ENCODE results near the gene NUDT11. TPM values are rescaled to one million over a fixed set of nuclear protein-coding genes. Genes with fewer than 3 reads are reported as not detected.

Gene NUDT11
- total and polyA plus RNA-seq, 9 of the 15 experiments (the other 6 are each of a cell fraction or from before 2014, with no cell fraction given), result 0.01 to 0.19 (median 0.08) TPM; not detected in 3

DNA sequence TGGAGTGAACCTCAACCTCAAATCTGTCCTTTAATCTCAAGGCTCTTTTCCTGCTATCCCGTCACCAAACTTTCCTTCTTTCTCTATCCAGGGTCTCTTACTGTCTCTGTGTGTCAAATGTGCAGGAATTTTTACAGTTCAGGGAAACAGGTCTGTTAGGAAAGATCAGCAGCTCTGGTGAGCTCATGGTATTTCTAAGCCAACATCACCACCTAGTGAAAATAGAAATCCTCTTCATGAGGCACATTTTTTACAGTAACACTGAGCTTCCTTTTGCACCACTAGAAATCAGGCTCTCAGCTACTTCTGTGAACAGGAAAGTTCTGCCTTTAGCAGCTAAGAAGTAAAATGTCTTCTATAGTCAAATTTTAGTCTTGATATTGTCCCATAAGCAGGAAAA is 39.6 kb downstream of the NUDT11 start:
- Histone ChIP-seq H3K9me1 (ENCODE audit: control insufficient read depth, insufficient read depth, low read length) (no peaks in the 10 kb centered on the region), H3K79me2 (ENCODE audit: control insufficient read depth, insufficient read depth, low read length) (no peaks in the 10 kb centered on the region), H3K27me3 (ENCODE audit: control insufficient read depth in 2 of 2, insufficient read depth in 2 of 2, low read length in 2 of 2) (no peaks in the 10 kb centered on the region), H3K9ac (ENCODE audit: insufficient read depth in 1 of 2, low read depth in 2 of 2, low read length in 2 of 2) (no peak overlapping the region), H3K4me2 (ENCODE audit: insufficient read depth, low read length) (no peak overlapping the region), H3K4me1 (replicated peaks in 1 of 2; ENCODE audit: control insufficient read depth in 2 of 2, insufficient read depth in 2 of 2, low read length in 2 of 2) (no peaks in the 10 kb centered on the region), H2AFZ (ENCODE audit: low read depth, low read length) (no peak overlapping the region), H3K36me3 (ENCODE audit: control insufficient read depth, insufficient read depth, low read length) (no peaks in the 10 kb centered on the region), H4K20me1 (replicated peaks; ENCODE audit: control insufficient read depth, insufficient read depth, low read length) (no peaks in the 10 kb centered on the region), H3K9me3 (replicated peaks; ENCODE audit: control insufficient read depth, insufficient read depth, low read depth, low read length) (no peaks in the 10 kb centered on the region; the same call in 1 of the 2 replicates), H3K4me3 (no peak overlapping the region), H3K27ac (ENCODE audit: extremely low read depth, low read depth, low read length) (no peak overlapping the region)
- CTCF ChIA-PET (ENCODE audit: low intra/inter-chr PET ratio), result interaction anchor here (1.0 to 1.1 kb wide), 2 partner anchors 120 to 312 kb away, joined by 3 read pairs; no protein-coding TSS in a partner anchor
- no peak; the same call in 2 of the 3 replicates for ATAC-seq
- POLR2A ChIA-PET, result no interaction called here
- FAIRE-seq, result no peak
- DNase-seq (ENCODE audit: extremely low read depth in 1 of 4, low spot score in 3 of 4), result peak in 1 of 4 experiments; percentile 2
- intact Hi-C loops (cut with micrococcal nuclease), result loop anchor here (5.0 kb wide), 1 partner anchor 310 kb away; no protein-coding TSS in a partner anchor
- WGBS (ENCODE audit: insufficient coverage, low coverage, missing lambda C conversion rate), result no CpG with 5 or more reads among the region's 1 CpG
- in situ Hi-C loops (cut with MboI), result loop anchor here (25.0 kb wide), 1 partner anchor 770 kb away; no protein-coding TSS in a partner anchor
- BruUV-seq (replicated peaks), result no TSS peak
- TF ChIP-seq WHSC1 (IDR thresholded peaks at IDR 0.05; ENCODE audit: low read length) (no peak), FOXK1 (CRISPR knock-in tag; IDR thresholded peaks at IDR 0.05; ENCODE audit: borderline replicate concordance) (no peak), DNMT1 (IDR thresholded peaks at IDR 0.05) (no peak), ZC3H8 (IDR thresholded peaks at IDR 0.05) (no peak), BHLHE40 (IDR thresholded peaks at IDR 0.05; ENCODE audit: low read length) (no peak), ATF1 (CRISPR knock-in tag; IDR thresholded peaks at IDR 0.05) (no peak), ATF1 (tag; IDR thresholded peaks at IDR 0.05) (no peak), SREBF2 (CRISPR knock-in tag; IDR thresholded peaks at IDR 0.05) (no peak), MAZ (CRISPR knock-in tag; conservative IDR thresholded peaks at IDR 0.05 in 1 of 2, IDR thresholded peaks at IDR 0.05 in 1 of 2) (no peak)
- TF ChIP-seq, protein P1, sequence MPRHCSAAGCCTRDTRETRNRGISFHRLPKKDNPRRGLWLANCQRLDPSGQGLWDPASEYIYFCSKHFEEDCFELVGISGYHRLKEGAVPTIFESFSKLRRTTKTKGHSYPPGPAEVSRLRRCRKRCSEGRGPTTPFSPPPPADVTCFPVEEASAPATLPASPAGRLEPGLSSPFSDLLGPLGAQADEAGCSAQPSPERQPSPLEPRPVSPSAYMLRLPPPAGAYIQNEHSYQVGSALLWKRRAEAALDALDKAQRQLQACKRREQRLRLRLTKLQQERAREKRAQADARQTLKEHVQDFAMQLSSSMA (CRISPR knock-in tag; IDR thresholded peaks at IDR 0.05), result no peak
- TF ChIP-seq, protein P2, sequence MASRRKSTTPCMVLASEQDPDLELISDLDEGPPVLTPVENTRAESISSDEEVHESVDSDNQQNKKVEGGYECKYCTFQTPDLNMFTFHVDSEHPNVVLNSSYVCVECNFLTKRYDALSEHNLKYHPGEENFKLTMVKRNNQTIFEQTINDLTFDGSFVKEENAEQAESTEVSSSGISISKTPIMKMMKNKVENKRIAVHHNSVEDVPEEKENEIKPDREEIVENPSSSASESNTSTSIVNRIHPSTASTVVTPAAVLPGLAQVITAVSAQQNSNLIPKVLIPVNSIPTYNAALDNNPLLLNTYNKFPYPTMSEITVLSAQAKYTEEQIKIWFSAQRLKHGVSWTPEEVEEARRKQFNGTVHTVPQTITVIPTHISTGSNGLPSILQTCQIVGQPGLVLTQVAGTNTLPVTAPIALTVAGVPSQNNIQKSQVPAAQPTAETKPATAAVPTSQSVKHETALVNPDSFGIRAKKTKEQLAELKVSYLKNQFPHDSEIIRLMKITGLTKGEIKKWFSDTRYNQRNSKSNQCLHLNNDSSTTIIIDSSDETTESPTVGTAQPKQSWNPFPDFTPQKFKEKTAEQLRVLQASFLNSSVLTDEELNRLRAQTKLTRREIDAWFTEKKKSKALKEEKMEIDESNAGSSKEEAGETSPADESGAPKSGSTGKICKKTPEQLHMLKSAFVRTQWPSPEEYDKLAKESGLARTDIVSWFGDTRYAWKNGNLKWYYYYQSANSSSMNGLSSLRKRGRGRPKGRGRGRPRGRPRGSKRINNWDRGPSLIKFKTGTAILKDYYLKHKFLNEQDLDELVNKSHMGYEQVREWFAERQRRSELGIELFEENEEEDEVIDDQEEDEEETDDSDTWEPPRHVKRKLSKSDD (conservative IDR thresholded peaks at IDR 0.05; ENCODE audit: low read length), result no peak
- TF ChIP-seq, protein P3, sequence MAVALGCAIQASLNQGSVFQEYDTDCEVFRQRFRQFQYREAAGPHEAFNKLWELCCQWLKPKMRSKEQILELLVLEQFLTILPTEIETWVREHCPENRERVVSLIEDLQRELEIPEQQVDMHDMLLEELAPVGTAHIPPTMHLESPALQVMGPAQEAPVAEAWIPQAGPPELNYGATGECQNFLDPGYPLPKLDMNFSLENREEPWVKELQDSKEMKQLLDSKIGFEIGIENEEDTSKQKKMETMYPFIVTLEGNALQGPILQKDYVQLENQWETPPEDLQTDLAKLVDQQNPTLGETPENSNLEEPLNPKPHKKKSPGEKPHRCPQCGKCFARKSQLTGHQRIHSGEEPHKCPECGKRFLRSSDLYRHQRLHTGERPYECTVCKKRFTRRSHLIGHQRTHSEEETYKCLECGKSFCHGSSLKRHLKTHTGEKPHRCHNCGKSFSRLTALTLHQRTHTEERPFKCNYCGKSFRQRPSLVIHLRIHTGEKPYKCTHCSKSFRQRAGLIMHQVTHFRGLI (CRISPR knock-in tag; IDR thresholded peaks at IDR 0.05), result no peak
- TF ChIP-seq, protein P4, sequence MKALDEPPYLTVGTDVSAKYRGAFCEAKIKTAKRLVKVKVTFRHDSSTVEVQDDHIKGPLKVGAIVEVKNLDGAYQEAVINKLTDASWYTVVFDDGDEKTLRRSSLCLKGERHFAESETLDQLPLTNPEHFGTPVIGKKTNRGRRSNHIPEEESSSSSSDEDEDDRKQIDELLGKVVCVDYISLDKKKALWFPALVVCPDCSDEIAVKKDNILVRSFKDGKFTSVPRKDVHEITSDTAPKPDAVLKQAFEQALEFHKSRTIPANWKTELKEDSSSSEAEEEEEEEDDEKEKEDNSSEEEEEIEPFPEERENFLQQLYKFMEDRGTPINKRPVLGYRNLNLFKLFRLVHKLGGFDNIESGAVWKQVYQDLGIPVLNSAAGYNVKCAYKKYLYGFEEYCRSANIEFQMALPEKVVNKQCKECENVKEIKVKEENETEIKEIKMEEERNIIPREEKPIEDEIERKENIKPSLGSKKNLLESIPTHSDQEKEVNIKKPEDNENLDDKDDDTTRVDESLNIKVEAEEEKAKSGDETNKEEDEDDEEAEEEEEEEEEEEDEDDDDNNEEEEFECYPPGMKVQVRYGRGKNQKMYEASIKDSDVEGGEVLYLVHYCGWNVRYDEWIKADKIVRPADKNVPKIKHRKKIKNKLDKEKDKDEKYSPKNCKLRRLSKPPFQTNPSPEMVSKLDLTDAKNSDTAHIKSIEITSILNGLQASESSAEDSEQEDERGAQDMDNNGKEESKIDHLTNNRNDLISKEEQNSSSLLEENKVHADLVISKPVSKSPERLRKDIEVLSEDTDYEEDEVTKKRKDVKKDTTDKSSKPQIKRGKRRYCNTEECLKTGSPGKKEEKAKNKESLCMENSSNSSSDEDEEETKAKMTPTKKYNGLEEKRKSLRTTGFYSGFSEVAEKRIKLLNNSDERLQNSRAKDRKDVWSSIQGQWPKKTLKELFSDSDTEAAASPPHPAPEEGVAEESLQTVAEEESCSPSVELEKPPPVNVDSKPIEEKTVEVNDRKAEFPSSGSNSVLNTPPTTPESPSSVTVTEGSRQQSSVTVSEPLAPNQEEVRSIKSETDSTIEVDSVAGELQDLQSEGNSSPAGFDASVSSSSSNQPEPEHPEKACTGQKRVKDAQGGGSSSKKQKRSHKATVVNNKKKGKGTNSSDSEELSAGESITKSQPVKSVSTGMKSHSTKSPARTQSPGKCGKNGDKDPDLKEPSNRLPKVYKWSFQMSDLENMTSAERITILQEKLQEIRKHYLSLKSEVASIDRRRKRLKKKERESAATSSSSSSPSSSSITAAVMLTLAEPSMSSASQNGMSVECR (CRISPR knock-in tag; IDR thresholded peaks at IDR 0.05), result no peak
